Left forelimb (tissue), 1 donor: ENCODE data around the gene CCDC74B.
"Not testable (repeated sequence)": the region's sequence is repeated elsewhere in the genome, so short reads cannot be mapped to it uniquely, and the experiment has no call there.

Experiments
- DNase-seq: peaks from one replicate; pipeline ENCODE4 v3.0.0-alpha.2; 2018; ENCODE audit warnings: low spot score

The CCDC74B gene

GRCh38 chr2:130150181-130151144 is 5.6 kb upstream of the CCDC74B start:
- DNase-seq = no peak

GRCh38 chr2:130148515-130148914 is 3.6 kb upstream of the CCDC74B start:
- DNase-seq = not testable (repeated sequence)

DNA sequence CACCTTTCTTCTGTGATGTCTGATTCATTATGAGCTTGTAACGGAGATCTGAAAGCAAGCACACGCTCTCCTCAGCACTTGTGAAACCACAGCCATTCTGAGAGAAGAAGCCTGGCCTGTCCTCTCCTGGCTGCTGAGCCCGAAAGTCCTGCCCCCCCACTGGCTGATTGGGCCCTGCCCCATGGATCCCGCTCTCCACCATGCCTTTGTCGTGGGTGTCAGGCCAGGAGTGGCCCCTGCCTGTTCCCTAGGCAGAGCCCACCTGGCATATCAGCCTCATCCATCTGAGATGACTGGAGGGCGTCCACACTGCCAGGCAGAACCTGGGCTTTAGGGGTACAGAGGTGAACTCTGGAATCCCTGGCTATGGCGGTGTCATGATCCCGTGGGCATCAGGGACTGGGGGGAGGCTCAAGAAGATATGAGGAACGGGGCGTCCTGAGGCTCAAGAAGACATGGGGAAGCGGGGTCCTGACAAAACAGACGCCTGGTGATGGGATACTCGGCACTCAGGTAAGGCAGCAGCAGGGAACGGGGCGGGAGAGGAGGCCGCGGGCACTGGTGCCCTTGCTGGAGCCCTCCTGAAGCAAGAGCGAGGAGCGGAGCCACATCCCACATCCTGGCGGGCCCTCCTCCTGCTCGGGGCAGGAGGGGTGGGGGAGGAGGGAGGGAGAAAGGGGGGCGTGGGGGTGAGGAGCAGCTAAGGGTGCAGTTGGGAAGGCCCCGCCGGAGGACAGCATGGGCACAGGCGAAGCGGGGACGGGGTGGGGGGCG is 1.5 kb downstream of the CCDC74B start:
- not testable (repeated sequence) for DNase-seq

GRCh38 chr2:130142396-130143265 is 2.3 kb downstream of the CCDC74B start:
- DNase-seq = not testable (repeated sequence)

- DNase-seq = peak; percentile 25
These were observed 3.1 kb downstream of the CCDC74B start for GRCh38 chr2:130141645-130142370.

- DNase-seq = peak; percentile 8
These were observed 3.9 kb downstream of the CCDC74B start for GRCh38 chr2:130141002-130141401.

- peak; percentile 20 for DNase-seq
These were observed 4.4 kb downstream of the CCDC74B start for GRCh38 chr2:130140516-130140915.

- peak; percentile 30 for DNase-seq
These were observed 5.3 kb downstream of the CCDC74B start for GRCh38 chr2:130139331-130140280.

- peak; percentile 38 for DNase-seq
These were observed 6.1 kb downstream of the CCDC74B start for GRCh38 chr2:130138841-130139251.

DNA sequence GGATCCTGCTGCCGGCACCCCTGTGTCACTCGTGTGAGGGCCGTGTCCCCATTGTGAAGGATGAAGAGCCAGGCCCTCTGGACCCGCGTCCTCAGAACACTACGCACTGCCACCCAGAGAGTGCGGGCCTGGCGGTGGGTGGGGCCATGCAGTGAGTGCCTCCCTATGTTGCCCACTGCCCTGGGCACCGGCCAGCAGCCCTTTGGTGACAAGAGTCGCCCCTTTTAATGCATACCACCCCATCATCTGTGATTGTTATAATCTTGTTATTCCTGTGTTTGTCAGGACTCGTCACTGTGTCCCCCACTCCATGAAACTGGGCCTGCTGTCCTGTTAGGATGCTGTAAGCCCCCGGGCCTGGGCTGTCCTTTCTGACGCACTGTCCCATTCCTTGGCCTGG is 6.6 kb downstream of the CCDC74B start:
- peak; percentile 22 for DNase-seq

DNA sequence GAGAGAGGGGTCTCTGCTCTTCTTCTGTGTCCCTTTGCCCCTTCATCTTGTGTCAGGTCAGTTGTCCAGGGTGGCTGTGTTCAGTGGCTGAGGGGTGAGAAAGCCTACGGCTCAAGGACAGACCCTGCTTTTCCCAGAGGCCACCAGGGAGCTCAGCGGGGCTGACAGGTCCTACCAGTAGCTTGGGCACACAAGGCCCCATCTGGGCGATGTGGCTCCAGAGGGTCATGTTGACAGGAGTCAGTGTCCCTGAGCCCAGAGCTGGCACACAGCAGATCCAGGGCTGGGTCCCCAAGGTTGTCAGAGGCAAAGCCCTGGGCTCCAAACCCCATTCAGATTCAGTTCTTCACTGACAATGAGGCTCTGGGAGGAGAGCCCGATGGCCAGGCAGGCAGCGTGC is 7.8 kb downstream of the CCDC74B start:
- peak; percentile 15 for DNase-seq

DNA sequence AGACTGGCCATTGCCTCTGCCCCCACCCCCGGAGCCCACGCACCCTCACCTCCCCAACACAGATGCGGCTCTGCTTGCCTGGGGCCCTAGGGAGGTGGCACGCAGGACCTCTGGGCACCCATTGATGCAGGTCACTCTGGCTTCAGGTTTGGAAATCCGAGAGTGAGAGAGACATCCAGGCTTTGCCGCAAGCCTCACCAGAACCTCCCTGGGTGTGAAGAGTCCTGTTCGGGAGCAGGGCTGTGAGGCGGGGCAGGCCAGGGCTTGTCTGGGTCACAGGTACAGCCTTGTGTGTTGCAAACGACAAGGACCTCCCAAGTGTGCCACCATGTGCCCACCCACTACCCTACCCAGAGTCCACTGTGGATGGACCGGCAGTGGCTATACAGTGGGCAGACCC is 8.4 kb downstream of the CCDC74B start:
- not testable (repeated sequence) for DNase-seq

DNA sequence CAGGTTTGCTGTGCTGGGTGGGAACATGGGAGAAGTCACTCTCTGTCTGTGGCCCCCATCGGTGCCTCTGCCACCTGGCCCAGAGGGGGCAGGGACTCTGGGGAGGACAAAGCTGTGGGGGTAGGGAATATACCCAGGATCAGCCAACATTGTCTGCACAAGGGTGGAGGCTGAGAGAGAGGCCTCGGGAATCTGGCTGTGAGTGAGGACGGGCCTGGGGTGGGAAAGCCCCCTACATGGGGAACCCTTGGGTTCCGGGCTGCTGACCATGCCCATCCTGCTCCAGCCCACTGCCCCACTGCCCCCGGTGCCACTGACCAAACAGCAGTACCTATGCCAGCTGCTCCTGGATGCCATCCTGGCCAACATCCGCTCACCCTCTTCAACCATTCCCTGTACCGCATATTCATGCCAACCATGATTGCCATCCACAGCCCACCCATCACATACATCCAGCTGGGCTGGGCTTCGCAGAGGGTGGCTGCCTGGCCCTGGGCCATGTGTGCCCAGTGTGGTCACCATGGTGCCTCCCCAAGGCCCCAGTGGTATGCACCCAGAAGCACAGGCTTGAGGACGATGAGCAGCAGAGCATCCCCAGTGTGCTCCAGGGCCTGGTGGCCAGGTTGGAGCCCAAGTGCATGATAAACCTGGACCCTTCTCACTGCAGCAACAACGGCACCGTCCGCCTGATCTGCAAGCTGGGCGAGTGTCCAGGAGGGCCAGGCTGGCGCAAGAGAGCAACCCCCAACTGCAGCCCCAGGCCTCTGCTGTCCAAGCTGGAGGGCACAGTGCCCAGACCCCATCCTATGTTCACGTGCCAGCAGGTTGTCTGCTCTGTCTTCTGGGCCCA is 9.0 kb downstream of the CCDC74B start:
- DNase-seq = peak; percentile 51

GRCh38 chr2:130129120-130129829 is 15.6 kb downstream of the CCDC74B start, which contains the start of gene POTEF:
Gene POTEF (minus strand): TSS chr2:130129222. CDS start chr2:130120515, 8,707 bp downstream.
- peak; percentile 5 for DNase-seq

DNA sequence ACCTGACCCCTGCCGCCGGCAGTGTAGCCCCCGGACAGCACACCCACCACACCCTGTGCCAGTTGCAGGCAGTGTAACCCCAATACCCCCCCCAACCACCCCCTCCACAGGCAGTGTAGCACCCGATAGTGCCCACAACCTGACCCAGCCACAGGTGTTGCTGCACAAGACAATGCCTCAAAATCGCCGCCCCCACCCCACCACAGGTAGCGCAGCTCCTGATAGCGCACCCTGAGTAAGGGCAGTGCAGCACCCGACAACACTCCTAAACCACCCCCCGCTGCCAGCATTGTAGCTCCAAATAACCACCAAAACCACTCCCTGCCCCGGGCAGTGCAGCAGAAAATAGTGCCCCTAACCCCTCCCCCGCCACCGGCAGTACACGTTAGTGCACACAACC is 16.4 kb downstream of the CCDC74B start:
- DNase-seq = peak; percentile 31

DNA sequence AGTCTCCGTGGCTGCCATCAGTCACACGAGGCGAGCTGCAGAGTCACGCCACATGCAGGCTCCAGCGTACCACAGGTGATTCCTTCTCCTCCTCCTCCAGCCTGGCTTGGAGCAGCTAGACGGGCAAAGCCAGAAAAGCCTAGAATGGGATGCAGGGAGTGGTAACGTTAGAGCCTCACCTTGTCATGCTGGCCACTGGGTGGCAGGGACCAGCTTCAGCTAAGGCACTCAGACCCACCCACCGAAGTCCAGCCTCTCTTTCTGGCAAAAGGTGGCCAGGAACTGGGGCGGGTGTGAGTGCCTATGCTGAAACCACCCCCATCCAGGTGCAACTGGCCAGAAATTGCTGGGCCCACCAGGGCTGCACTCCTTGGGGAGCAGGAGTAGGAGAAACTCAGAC is 17.2 kb downstream of the CCDC74B start:
- not testable (repeated sequence) for DNase-seq

DNA sequence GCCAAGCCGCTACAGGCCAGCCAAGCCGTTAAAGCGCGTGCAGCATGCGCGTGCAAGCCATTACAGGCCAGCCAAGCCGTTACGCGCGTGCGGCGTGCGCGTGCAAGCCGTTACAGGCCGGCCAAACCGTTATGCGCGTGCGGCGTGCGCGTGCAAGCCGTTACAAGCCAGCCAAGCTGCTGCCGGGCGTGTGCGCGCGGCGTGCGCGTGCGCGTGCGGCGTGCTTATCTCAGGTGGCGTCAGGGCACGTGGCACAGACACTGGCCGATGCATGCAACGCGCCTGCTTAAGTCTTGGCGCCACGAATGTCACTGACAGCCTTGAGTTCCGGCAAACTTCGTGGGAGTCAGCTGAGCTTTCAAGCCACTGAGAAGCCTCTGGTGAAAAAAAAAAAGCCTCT is 24.0 kb downstream of the CCDC74B start:
- DNase-seq = not testable (repeated sequence)
